Astrocyte (in vitro differentiated cells and primary cell): ENCODE data around the gene WARS2. TPM values are rescaled to one million over a fixed set of nuclear protein-coding genes. Genes with fewer than 3 reads are reported as not detected.

Experiments
- DNase-seq: peaks from one replicate; pipeline ENCODE4 v3.0.0-alpha.2; 2010; ENCODE audit warnings: low read depth
- FAIRE-seq: peaks from 2 replicates; lab custom pipeline; 2011; peaks lifted over from hg19 to GRCh38; lab: Jason Lieb, UNC
- H2AFZ ChIP-seq: 2 replicates; pipeline ENCODE4 v1.6.0; 2012; ENCODE audit warnings: low read depth, low read length, inconsistent platforms
- H3K27ac ChIP-seq: 2 replicates; pipeline ENCODE4 v1.5.1; 2011; ENCODE audit warnings: low read depth, low read length, inconsistent platforms
- H3K27me3 ChIP-seq: 2 replicates; pipeline ENCODE4 v1.6.0; 2011; ENCODE audit warnings: low read length, inconsistent platforms; ENCODE audit not compliant: insufficient read depth
- H3K36me3 ChIP-seq: 2 replicates; pipeline ENCODE4 v1.5.1; 2011; ENCODE audit warnings: low read length, inconsistent platforms; ENCODE audit not compliant: insufficient read depth
- H3K4me1 ChIP-seq: 2 replicates; pipeline ENCODE4 v1.5.1; 2011; ENCODE audit warnings: low read length, inconsistent platforms; ENCODE audit not compliant: insufficient read depth
- H3K4me2 ChIP-seq: 2 replicates; pipeline ENCODE4 v1.6.0; 2012; ENCODE audit warnings: low read length, inconsistent platforms
- H3K4me3 ChIP-seq: 2 replicates; pipeline ENCODE4 v1.5.1; 2011; ENCODE audit warnings: low read depth, mild to moderate bottlenecking, low read length, inconsistent platforms; ENCODE audit not compliant: insufficient read depth
- H3K79me2 ChIP-seq: 2 replicates; pipeline ENCODE4 v1.6.0; 2012; ENCODE audit warnings: mild to moderate bottlenecking, low read length, inconsistent platforms; ENCODE audit not compliant: insufficient read depth
- H3K9ac ChIP-seq: 2 replicates; pipeline ENCODE4 v1.6.0; 2012; ENCODE audit warnings: mild to moderate bottlenecking, low read length, inconsistent platforms
- H3K9me3 ChIP-seq: 2 replicates; pipeline ENCODE4 v1.5.1; 2012; ENCODE audit warnings: low read depth, mild to moderate bottlenecking, low read length, inconsistent platforms; ENCODE audit not compliant: insufficient read depth
- H4K20me1 ChIP-seq: 2 replicates; pipeline ENCODE4 v1.6.0; 2012; ENCODE audit warnings: low read length, inconsistent platforms; ENCODE audit not compliant: insufficient read depth
- H3K27ac Mint-ChIP-seq: one replicate; pipeline ENCODE4 v1.8.0; 2021; ENCODE audit warnings: mild to moderate bottlenecking, mixed read lengths; ENCODE audit not compliant: unreplicated experiment
- H3K27me3 Mint-ChIP-seq: one replicate; pipeline ENCODE4 v1.8.0; 2021; ENCODE audit warnings: low read depth, mixed read lengths; ENCODE audit not compliant: unreplicated experiment
- H3K36me3 Mint-ChIP-seq: one replicate; pipeline ENCODE4 v1.8.0; 2021; ENCODE audit warnings: low read depth, mixed read lengths; ENCODE audit not compliant: unreplicated experiment
- H3K4me1 Mint-ChIP-seq: one replicate; pipeline ENCODE4 v1.8.0; 2021; ENCODE audit warnings: low read depth, mixed read lengths; ENCODE audit not compliant: unreplicated experiment
- H3K4me3 Mint-ChIP-seq: one replicate; pipeline ENCODE4 v1.8.0; 2021; ENCODE audit warnings: mild to moderate bottlenecking, moderate library complexity, mixed read lengths; ENCODE audit not compliant: unreplicated experiment
- H3K9me3 Mint-ChIP-seq: one replicate; pipeline ENCODE4 v1.8.0; 2021; ENCODE audit warnings: mild to moderate bottlenecking, mixed read lengths; ENCODE audit not compliant: unreplicated experiment
- EZH2 ChIP-seq: IDR thresholded peaks from 2 replicates; pipeline ENCODE4 v1.6.1; 2012; ENCODE audit warnings: mild to moderate bottlenecking, low read length, inconsistent platforms; ENCODE audit not compliant: insufficient read depth
- total RNA-seq: library from RNA; stranded (reverse); gene quantifications from 2 replicates; pipeline ENCODE4 v1.2.1, GENCODE V29; 2021
- TF ChIP-seq, protein P1 (sequence below): IDR thresholded peaks from 2 replicates; pipeline ENCODE4 v1.5.1; 2011; ENCODE audit warnings: low read depth, mild to moderate bottlenecking, inconsistent platforms, low read length, moderate library complexity; ENCODE audit not compliant: insufficient read depth

Gene WARS2
- total RNA-seq, 1 donor from 2014 or later: 10.5 TPM

DNA sequence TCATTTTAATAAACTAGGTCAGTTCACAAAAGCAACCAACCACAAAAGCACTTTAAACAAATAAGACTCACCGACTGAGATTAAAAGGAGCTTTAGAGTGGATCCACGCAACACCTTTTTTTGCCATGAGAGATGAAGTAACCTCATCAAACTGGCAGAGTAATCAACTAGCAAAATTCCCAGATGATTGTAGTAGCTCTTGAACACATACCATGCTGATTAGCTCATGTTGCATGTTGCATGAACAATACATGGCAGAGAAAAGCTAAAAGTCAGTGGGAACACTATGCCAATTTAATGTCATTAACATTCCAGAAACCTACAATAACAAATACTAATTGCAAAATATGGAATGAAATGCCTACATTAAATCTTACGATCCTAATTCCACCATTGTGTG lies 4.1 kb downstream of the WARS2 start:
- H3K4me1 ChIP-seq: peaks cover 14% of the 10 kb centered on the region
- Mint-ChIP-seq H3K27ac (peak overlapping the region; percentile 70), H3K27me3 (no peaks in the 10 kb centered on the region), H3K4me3 (no peak overlapping the region), H3K4me1 (peaks cover 29% of the 10 kb centered on the region), H3K9me3 (no peaks in the 10 kb centered on the region), H3K36me3 (peaks cover 2% of the 10 kb centered on the region)
- no peaks in the 10 kb centered on the region for H3K27me3 ChIP-seq
- H3K4me3 ChIP-seq: no peak overlapping the region
- DNase-seq (peak; percentile 47), FAIRE-seq (no peak)
- H2AFZ ChIP-seq: no peak overlapping the region
- H3K9ac ChIP-seq: no peak overlapping the region
- no peaks in the 10 kb centered on the region for H3K36me3 ChIP-seq
- no peaks in the 10 kb centered on the region for H4K20me1 ChIP-seq
- TF ChIP-seq, protein P1, sequence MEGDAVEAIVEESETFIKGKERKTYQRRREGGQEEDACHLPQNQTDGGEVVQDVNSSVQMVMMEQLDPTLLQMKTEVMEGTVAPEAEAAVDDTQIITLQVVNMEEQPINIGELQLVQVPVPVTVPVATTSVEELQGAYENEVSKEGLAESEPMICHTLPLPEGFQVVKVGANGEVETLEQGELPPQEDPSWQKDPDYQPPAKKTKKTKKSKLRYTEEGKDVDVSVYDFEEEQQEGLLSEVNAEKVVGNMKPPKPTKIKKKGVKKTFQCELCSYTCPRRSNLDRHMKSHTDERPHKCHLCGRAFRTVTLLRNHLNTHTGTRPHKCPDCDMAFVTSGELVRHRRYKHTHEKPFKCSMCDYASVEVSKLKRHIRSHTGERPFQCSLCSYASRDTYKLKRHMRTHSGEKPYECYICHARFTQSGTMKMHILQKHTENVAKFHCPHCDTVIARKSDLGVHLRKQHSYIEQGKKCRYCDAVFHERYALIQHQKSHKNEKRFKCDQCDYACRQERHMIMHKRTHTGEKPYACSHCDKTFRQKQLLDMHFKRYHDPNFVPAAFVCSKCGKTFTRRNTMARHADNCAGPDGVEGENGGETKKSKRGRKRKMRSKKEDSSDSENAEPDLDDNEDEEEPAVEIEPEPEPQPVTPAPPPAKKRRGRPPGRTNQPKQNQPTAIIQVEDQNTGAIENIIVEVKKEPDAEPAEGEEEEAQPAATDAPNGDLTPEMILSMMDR: no peak
- TF ChIP-seq EZH2: no peak
- H3K9me3 ChIP-seq: no peaks in the 10 kb centered on the region
- H3K79me2 ChIP-seq: peaks cover 24% of the 10 kb centered on the region
- no peak overlapping the region for H3K27ac ChIP-seq
- H3K4me2 ChIP-seq: no peak overlapping the region

DNA sequence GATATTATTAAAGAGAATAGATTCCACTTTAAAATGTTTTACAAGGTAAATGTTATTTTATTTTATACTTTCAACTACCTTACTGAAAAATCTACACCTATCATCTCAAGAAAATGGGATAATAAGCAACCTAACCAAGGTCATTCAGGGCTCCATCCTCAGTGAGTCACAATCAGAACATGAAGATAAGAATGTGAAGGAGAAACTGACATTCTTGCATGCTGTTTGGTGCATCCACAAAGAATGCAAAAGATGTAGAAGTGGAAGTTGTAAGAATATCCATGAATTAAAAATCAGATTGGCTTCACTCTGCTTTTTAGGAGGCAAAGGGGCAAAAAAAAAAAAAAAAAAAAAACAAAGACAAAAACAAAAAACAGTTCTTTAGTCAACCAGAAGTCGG lies 6.5 kb downstream of the WARS2 start:
- H3K4me1 Mint-ChIP-seq: peaks cover 27% of the 10 kb centered on the region
- FAIRE-seq: peak; percentile 66
- H2AFZ ChIP-seq: no peak overlapping the region

DNA sequence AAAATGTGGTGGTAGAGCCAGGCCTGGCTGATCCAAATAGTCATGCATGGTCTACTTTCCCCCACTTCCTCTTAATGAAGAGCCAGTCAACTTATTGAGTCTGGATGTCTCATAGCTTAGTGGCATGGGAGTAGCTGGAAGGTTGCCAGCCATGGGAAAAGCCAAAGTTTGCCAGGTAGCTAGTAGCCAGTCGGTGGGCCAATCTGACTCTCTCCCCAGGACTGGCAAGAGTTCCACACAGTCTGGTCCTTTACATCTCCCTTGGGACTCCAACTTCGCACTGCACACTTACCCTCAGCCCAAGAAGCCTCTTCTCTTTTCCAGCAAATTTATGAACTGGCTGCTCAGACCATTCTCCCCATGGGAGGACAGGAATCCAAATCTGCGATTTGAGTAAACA lies 8.3 kb downstream of the WARS2 start:
- Histone ChIP-seq H4K20me1 (no peaks in the 10 kb centered on the region), H3K36me3 (no peaks in the 10 kb centered on the region), H3K79me2 (peaks cover 15% of the 10 kb centered on the region), H3K27me3 (no peaks in the 10 kb centered on the region), H2AFZ (no peak overlapping the region), H3K9me3 (no peaks in the 10 kb centered on the region), H3K4me2 (no peak overlapping the region), H3K4me1 (peaks cover 7% of the 10 kb centered on the region), H3K9ac (no peak overlapping the region), H3K4me3 (no peak overlapping the region), H3K27ac (no peak overlapping the region)
- H3K36me3 Mint-ChIP-seq: peaks cover 2% of the 10 kb centered on the region
- H3K9me3 Mint-ChIP-seq: no peaks in the 10 kb centered on the region
- no peak overlapping the region for H3K27ac Mint-ChIP-seq
- DNase-seq (no peak), FAIRE-seq (no peak)
- H3K4me3 Mint-ChIP-seq: no peak overlapping the region
- peaks cover 25% of the 10 kb centered on the region for H3K4me1 Mint-ChIP-seq
- TF ChIP-seq EZH2: no peak
- TF ChIP-seq, protein P1: no peak
- H3K27me3 Mint-ChIP-seq: no peaks in the 10 kb centered on the region

More for the DNA sequence above, 6.5 kb downstream of the WARS2 start:
- no peaks in the 10 kb centered on the region for H3K9me3 ChIP-seq
- H3K79me2 ChIP-seq: peaks cover 14% of the 10 kb centered on the region
- no peaks in the 10 kb centered on the region for H3K27me3 Mint-ChIP-seq
- peak; percentile 49 for DNase-seq
- H3K36me3 ChIP-seq: no peaks in the 10 kb centered on the region
- H3K27me3 ChIP-seq: no peaks in the 10 kb centered on the region
- H3K4me2 ChIP-seq: peak overlapping the region; percentile 10
- no peak overlapping the region for H3K27ac ChIP-seq
- no peaks in the 10 kb centered on the region for H3K9me3 Mint-ChIP-seq
- no peak overlapping the region for H3K4me3 ChIP-seq
- TF ChIP-seq EZH2: no peak
- H3K9ac ChIP-seq: no peak overlapping the region
- peaks cover 2% of the 10 kb centered on the region for H3K36me3 Mint-ChIP-seq
- H3K4me3 Mint-ChIP-seq: no peak overlapping the region
- peaks cover 7% of the 10 kb centered on the region for H3K4me1 ChIP-seq
- peak overlapping the region; percentile 94 for H3K27ac Mint-ChIP-seq
- H4K20me1 ChIP-seq: no peaks in the 10 kb centered on the region
